NB4 (cell line): ENCODE results near the gene ABCF2.

Experiments
- POLR2A ChIP-seq: IDR thresholded peaks from 2 replicates; pipeline ENCODE4 v1.6.1; 2011; ENCODE audit warnings: mild to moderate bottlenecking; ENCODE audit not compliant: insufficient read length; ENCODE audit errors: extremely low read depth
- TF ChIP-seq, protein P1 (sequence below): IDR thresholded peaks from one replicate; pipeline ENCODE4 v1.5.1; 2012; ENCODE audit warnings: low read depth, low read length
- TF ChIP-seq, protein P2 (sequence below): IDR thresholded peaks from 2 replicates; pipeline ENCODE4 v1.6.1; 2011; ENCODE audit warnings: low read depth, low read length

DNA sequence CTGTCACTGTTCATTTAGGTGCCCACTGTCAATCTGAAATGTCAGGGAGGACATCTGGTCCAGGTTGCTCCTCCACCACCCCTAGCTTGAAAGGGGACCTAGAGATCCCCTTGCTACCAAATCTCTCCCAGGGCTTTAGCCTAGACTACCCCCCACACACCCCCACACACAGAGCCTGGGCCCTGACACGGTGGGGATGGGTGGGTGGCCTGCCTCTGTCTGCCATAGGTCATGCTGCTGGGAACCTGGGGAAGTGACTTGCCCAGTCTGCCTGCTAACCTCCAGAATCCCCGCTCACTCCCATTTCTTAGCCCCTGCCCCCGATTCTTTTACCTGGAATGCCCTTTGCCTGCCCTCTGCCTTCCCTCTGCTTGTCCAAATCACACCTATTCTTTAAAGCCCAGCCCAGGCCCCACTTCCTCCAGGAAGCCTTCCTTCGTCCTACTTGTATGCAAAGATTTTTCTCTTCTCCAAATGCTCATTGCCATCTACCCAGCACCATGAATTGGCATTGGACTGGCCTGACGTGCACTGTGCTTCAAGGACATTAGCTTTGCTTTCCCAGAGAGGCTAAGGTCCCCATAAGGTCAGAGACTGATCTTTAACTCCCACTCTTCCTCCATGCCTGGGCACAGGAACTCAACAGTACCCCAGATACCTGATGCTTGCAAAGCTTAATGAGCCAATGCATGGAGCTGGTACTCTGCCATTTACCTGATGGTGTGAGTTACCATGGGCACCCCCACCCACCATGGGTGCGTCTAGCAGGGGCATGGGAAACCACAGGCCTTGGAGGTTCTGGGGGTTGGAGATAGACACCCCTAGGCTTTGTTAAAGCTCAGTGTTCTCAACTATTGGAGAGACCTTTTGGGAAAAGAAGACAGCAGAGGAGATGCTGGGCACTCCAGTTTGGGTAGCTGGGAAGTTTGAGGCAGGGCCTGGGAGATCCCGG lies 23.5 kb upstream of the ABCF2 start:
- TF ChIP-seq, protein P1, sequence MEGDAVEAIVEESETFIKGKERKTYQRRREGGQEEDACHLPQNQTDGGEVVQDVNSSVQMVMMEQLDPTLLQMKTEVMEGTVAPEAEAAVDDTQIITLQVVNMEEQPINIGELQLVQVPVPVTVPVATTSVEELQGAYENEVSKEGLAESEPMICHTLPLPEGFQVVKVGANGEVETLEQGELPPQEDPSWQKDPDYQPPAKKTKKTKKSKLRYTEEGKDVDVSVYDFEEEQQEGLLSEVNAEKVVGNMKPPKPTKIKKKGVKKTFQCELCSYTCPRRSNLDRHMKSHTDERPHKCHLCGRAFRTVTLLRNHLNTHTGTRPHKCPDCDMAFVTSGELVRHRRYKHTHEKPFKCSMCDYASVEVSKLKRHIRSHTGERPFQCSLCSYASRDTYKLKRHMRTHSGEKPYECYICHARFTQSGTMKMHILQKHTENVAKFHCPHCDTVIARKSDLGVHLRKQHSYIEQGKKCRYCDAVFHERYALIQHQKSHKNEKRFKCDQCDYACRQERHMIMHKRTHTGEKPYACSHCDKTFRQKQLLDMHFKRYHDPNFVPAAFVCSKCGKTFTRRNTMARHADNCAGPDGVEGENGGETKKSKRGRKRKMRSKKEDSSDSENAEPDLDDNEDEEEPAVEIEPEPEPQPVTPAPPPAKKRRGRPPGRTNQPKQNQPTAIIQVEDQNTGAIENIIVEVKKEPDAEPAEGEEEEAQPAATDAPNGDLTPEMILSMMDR: no peak
- TF ChIP-seq POLR2A: no peak
- TF ChIP-seq, protein P2, sequence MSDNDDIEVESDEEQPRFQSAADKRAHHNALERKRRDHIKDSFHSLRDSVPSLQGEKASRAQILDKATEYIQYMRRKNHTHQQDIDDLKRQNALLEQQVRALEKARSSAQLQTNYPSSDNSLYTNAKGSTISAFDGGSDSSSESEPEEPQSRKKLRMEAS: no peak
